ENCODE results near the gene ITGBL1.

Gene ITGBL1

GRCh38 chr13:101752432-101752831 is 300.0 kb downstream of the ITGBL1 start:
- no peak for DNase-seq (ENCODE audit: low read depth)

GRCh38 chr13:101755228-101755887 is 302.9 kb downstream of the ITGBL1 start:
- DNase-seq (ENCODE audit: low read depth) = no peak

- DNase-seq (ENCODE audit: low read depth) = no peak
These were observed 305.1 kb downstream of the ITGBL1 start for GRCh38 chr13:101757446-101758039.

- no peak for DNase-seq (ENCODE audit: low read depth)
These were observed 310.7 kb downstream of the ITGBL1 start for GRCh38 chr13:101763191-101763590.
